Upper lobe of right lung (tissue), 1 donor: Measurements from ENCODE around the gene PRRT2. TPM values are rescaled to one million over a fixed set of nuclear protein-coding genes. Genes with fewer than 3 reads are reported as not detected.

ENCODE experiments used
- ATAC-seq: fragments of 200-7000 bp; cut with Tn5 transposase; one replicate; pipeline ENCODE4 v1.9.1; 2020; ENCODE audit warnings: mild to moderate bottlenecking, moderate library complexity
- DNase-seq: peaks from one replicate; pipeline ENCODE4 v3.0.0-alpha.2; 2020
- H3K27ac ChIP-seq: fragments of 200-600 bp; one replicate; pipeline ENCODE4 v1.8.0; 2022
- H3K27me3 ChIP-seq: fragments of 200-600 bp; one replicate; pipeline ENCODE4 v1.8.0; 2022; ENCODE audit warnings: mild to moderate bottlenecking
- H3K36me3 ChIP-seq: fragments of 200-600 bp; one replicate; pipeline ENCODE4 v1.8.0; 2022
- H3K4me1 ChIP-seq: fragments of 200-600 bp; one replicate; pipeline ENCODE4 v1.8.0; 2022
- H3K4me3 ChIP-seq: fragments of 200-600 bp; one replicate; pipeline ENCODE4 v1.8.0; 2022; ENCODE audit warnings: mild to moderate bottlenecking
- H3K9me3 ChIP-seq: fragments of 200-600 bp; one replicate; pipeline ENCODE4 v1.8.0; 2022
- intact Hi-C: fragments of 100-400 bp; cut with DNase I; formaldehyde crosslinking; loops from one replicate; pipeline ENCODE4 v1.11.0; 2022
- total RNA-seq: library from RNA; stranded (reverse); fragmentation: NEBNext Ultra II Directional; extraction: Animal tissue kit (Norgen Biotek cat#: 25700); gene quantifications from one replicate; pipeline ENCODE4 v1.2.1, GENCODE V29; 2021
- TF ChIP-seq, protein P1 (sequence below): fragments of 200-600 bp; IDR thresholded peaks from one replicate; pipeline ENCODE4 v1.8.0; 2022; ENCODE audit warnings: antibody characterized with exemption
- donor health status: DM: no; HTN: yes; CAD: no; lungs with severe emphysema.

The PRRT2 gene
- total RNA-seq, 1 donor from 2014 or later: 2.7 TPM

DNA sequence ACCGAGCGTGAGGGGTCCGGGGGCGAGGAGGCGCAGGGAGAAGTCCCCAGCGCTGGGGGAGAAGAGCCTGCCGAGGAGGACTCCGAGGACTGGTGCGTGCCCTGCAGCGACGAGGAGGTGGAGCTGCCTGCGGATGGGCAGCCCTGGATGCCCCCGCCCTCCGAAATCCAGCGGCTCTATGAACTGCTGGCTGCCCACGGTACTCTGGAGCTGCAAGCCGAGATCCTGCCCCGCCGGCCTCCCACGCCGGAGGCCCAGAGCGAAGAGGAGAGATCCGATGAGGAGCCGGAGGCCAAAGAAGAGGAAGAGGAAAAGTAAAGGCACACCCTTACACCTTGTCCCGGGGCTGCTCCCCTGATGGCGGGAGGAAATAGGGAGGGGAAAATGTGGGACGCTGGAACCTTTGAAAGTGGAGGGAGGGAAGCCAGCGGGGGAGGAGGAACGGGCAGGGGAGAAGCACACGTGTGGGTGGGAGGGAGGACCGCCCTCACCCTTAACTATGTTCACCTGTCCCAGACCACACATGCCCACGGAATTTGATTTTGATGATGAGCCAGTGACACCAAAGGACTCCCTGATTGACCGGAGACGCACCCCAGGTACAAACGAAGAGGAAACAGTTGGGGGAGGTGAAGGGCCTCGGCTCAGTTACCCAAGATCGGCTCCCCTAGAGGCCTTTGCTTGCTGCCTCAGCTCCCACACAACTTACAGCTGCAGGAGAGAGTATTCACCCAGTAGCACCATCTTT lies 4.9 kb downstream of the PRRT2 start:
- DNase-seq: peak; percentile 88
- Histone ChIP-seq H3K36me3 (peaks cover 10% of the 10 kb centered on the region), H3K4me1 (peaks cover 42% of the 10 kb centered on the region), H3K27me3 (no peaks in the 10 kb centered on the region), H3K4me3 (peak overlapping the region; percentile 83), H3K9me3 (no peaks in the 10 kb centered on the region), H3K27ac (peak overlapping the region; percentile 94)
- intact Hi-C loops: no loop called here
- ATAC-seq: peak; percentile 36
- TF ChIP-seq, protein P1, sequence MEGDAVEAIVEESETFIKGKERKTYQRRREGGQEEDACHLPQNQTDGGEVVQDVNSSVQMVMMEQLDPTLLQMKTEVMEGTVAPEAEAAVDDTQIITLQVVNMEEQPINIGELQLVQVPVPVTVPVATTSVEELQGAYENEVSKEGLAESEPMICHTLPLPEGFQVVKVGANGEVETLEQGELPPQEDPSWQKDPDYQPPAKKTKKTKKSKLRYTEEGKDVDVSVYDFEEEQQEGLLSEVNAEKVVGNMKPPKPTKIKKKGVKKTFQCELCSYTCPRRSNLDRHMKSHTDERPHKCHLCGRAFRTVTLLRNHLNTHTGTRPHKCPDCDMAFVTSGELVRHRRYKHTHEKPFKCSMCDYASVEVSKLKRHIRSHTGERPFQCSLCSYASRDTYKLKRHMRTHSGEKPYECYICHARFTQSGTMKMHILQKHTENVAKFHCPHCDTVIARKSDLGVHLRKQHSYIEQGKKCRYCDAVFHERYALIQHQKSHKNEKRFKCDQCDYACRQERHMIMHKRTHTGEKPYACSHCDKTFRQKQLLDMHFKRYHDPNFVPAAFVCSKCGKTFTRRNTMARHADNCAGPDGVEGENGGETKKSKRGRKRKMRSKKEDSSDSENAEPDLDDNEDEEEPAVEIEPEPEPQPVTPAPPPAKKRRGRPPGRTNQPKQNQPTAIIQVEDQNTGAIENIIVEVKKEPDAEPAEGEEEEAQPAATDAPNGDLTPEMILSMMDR: no peak

DNA sequence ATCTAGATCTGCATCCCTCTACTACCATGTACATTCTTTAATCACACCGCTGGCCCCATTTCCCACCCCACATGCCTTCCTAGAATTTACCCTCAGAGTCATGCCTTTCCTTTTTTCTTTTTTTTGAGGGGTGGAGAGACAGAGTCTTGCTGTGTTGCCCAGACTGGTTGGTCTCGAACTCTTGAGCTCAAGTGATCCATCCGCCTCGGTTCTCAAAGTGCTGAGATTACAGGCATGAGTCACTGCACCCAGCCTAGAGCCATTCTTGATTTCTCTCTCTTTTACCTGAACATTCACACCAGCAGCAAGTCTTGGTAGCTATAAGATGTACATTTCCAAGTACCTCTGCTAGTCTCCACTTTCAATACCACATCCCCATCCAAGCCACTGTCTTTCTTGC lies 6.1 kb downstream of the PRRT2 start:
- ATAC-seq: no peak
- Histone ChIP-seq H3K36me3 (peaks cover 10% of the 10 kb centered on the region), H3K27me3 (no peaks in the 10 kb centered on the region), H3K4me3 (no peak overlapping the region), H3K27ac (no peak overlapping the region), H3K9me3 (no peaks in the 10 kb centered on the region), H3K4me1 (peaks cover 47% of the 10 kb centered on the region)
- TF ChIP-seq, protein P1: no peak
- no peak for DNase-seq
- intact Hi-C loops: no loop called here

- DNase-seq: peak; percentile 67
- Histone ChIP-seq H3K36me3 (peaks cover 10% of the 10 kb centered on the region), H3K27me3 (no peaks in the 10 kb centered on the region), H3K4me1 (peaks cover 62% of the 10 kb centered on the region), H3K9me3 (no peaks in the 10 kb centered on the region), H3K27ac (peak overlapping the region; percentile 93), H3K4me3 (peak overlapping the region; percentile 84)
- intact Hi-C loops: no loop called here
- ATAC-seq: no peak
- TF ChIP-seq, protein P1: no peak
Observed at GRCh38 chr16:29819506-29819905, 7.5 kb downstream of the PRRT2 start.

DNA sequence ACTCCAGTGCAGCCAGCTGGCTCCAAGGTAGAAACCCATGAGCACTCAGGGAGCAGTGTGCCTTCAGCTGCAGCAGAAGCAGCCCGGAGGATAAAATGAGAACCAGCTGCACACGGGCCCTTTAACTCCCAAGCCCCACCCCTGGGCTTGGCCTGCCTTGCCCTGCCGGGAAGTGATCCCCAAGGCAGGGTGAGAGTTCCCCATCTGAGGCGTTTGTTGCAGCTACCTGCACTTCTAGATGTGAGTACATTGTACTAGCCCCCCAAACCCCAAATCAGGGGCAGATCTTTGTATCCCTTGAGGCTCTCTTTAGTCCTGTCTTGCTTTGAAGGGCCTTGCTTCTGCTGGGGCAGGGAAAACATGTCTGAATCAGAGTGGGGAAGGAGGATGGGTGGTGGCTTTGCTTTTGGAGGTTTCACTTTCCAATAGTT lies 8.3 kb downstream of the PRRT2 start, which contains the start of gene MVP:
TSS of gene MVP (plus strand) at position 192 of the 431 bp plus-strand sequence. CDS start 10,088 bp downstream, outside the sequence.
- peaks cover 62% of the 10 kb centered on the region for H3K4me1 ChIP-seq
- TF ChIP-seq, protein P1: no peak
- ATAC-seq: peak; percentile 55
- H3K27me3 ChIP-seq: no peaks in the 10 kb centered on the region
- peak; percentile 86 for DNase-seq
- peaks cover 10% of the 10 kb centered on the region for H3K36me3 ChIP-seq
- H3K4me3 ChIP-seq: peak within 1 kb of the TSS; percentile 84
- H3K27ac ChIP-seq: peak within 1 kb of the TSS; percentile 93
- intact Hi-C loops: no loop called here
- no peaks in the 10 kb centered on the region for H3K9me3 ChIP-seq

- Histone ChIP-seq H3K4me1 (peaks cover 68% of the 10 kb centered on the region), H3K4me3 (peak overlapping the region; percentile 84), H3K27ac (peak overlapping the region; percentile 93), H3K27me3 (no peaks in the 10 kb centered on the region), H3K9me3 (no peaks in the 10 kb centered on the region), H3K36me3 (peaks cover 10% of the 10 kb centered on the region)
- ATAC-seq (peak; percentile 71), DNase-seq (peak; percentile 91)
- TF ChIP-seq, protein P1: no peak
- intact Hi-C loops: no loop called here
Observed at GRCh38 chr16:29820730-29821642, 9.0 kb downstream of the PRRT2 start.
